ENCODE results near the gene MAP2K3.

DNA sequence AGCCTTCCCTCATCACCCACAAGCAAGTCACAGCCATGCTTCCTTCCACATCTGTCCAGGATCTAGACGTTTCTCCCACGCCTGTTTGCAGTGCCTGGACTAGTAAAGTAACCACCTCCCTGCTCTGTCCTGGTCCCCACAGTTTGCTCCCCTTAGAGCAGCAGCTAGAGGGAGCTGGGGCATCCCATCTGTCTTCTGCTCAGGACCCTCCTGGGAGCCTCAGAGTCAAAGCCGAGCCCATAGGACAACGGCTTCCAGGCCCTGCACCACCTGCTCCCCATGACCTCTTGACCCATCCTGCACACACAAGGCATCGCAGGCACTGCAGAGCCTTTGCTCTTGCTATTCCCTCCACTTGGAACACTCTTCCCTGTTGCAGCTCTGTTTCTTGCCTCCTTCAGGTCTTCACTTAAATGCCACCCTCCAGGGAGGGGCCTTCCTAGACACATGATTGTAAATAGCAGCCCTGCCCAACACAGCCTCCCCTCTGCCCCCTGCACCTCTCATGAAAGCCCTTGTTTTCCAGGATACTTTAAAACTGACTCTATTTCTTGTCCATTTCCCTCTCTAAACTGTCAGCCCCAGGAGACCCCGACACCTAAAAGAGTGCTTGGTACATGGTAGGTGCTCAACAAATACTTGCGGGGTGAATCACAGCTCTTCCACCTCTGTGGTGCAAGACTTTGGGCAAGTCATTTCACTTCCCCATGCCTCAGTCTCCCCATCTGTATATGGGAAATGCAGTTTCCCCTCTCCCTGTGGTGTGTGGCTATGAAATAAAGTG, 34.4 kb upstream of the MAP2K3 start:
- TF ChIP-seq, protein P1, sequence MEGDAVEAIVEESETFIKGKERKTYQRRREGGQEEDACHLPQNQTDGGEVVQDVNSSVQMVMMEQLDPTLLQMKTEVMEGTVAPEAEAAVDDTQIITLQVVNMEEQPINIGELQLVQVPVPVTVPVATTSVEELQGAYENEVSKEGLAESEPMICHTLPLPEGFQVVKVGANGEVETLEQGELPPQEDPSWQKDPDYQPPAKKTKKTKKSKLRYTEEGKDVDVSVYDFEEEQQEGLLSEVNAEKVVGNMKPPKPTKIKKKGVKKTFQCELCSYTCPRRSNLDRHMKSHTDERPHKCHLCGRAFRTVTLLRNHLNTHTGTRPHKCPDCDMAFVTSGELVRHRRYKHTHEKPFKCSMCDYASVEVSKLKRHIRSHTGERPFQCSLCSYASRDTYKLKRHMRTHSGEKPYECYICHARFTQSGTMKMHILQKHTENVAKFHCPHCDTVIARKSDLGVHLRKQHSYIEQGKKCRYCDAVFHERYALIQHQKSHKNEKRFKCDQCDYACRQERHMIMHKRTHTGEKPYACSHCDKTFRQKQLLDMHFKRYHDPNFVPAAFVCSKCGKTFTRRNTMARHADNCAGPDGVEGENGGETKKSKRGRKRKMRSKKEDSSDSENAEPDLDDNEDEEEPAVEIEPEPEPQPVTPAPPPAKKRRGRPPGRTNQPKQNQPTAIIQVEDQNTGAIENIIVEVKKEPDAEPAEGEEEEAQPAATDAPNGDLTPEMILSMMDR (IDR thresholded peaks at IDR 0.05), result no peak
- TF ChIP-seq GABPB1 (CRISPR knock-in tag; IDR thresholded peaks at IDR 0.05), result no peak

Data from WTC11 (cell line).